SK-N-SH (cell line): Measurements from ENCODE around the gene RARRES1.

Experiments used
- CHD2 ChIP-seq: fragments of 150-350 bp; IDR thresholded peaks from 2 replicates; pipeline ENCODE4 v1.6.1; 2018; ENCODE audit warnings: low read length; ENCODE audit not compliant: partially characterized antibody
- EP300 ChIP-seq, 2 experiments: IDR thresholded peaks; 2 replicates each; pipeline versions ENCODE4 v1.4.0 to v1.6.1; 2012; ENCODE audit warnings: borderline replicate concordance in 1 of 2, low read depth in 1 of 2, low read length in 1 of 2
- FOXM1 ChIP-seq: IDR thresholded peaks from 2 replicates; pipeline ENCODE4 v1.4.0; 2012; ENCODE audit warnings: low read depth, mild to moderate bottlenecking
- PBX3 ChIP-seq: IDR thresholded peaks from 2 replicates; pipeline ENCODE4; 2012
- TF ChIP-seq, protein P1 (sequence below): fragments of 200-600 bp; sonication (generic); IDR thresholded peaks from 2 replicates; pipeline ENCODE4 v1.6.1; 2017; ENCODE audit warnings: antibody characterized with exemption, mild to moderate bottlenecking, moderate library complexity

DNA sequence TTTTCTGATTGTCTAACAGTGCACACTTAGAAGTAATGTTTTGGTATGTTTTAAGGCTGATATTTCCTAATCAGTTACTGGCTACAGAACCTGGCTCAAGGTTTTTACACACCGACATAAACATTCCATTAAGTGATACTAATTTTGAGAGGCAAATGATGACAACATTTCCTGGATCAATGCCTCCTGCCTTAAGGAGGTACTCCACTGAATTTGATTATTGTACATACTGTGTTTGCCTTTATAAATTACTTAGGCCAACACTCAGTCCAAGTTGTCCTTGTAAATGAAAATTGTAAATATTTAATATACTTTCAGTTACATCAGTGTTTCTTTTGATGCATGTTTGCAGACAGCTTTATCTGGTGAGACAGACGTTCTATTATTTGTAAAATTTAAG, 35.6 kb downstream of the RARRES1 start:
- TF ChIP-seq PBX3 (no peak), CHD2 (no peak), FOXM1 (no peak), EP300 (IDR thresholded peaks at IDR 0.05; ENCODE audit: borderline replicate concordance in 1 of 2, low read depth in 1 of 2, low read length in 1 of 2) (no peak)
- TF ChIP-seq, protein P1, sequence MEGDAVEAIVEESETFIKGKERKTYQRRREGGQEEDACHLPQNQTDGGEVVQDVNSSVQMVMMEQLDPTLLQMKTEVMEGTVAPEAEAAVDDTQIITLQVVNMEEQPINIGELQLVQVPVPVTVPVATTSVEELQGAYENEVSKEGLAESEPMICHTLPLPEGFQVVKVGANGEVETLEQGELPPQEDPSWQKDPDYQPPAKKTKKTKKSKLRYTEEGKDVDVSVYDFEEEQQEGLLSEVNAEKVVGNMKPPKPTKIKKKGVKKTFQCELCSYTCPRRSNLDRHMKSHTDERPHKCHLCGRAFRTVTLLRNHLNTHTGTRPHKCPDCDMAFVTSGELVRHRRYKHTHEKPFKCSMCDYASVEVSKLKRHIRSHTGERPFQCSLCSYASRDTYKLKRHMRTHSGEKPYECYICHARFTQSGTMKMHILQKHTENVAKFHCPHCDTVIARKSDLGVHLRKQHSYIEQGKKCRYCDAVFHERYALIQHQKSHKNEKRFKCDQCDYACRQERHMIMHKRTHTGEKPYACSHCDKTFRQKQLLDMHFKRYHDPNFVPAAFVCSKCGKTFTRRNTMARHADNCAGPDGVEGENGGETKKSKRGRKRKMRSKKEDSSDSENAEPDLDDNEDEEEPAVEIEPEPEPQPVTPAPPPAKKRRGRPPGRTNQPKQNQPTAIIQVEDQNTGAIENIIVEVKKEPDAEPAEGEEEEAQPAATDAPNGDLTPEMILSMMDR = no peak
